22Rv1 (cell line): Measurements from ENCODE around the gene RHBDD1.

ENCODE experiments used
- CTCF ChIP-seq: fragments of 450-650 bp; IDR thresholded peaks from 2 replicates; pipeline ENCODE4 v1.5.1; 2017; ENCODE audit warnings: mild to moderate bottlenecking
- ZFX ChIP-seq: fragments of 450-650 bp; IDR thresholded peaks from 2 replicates; pipeline ENCODE4 v1.6.1; 2017; ENCODE audit warnings: antibody characterized with exemption, borderline replicate concordance

DNA sequence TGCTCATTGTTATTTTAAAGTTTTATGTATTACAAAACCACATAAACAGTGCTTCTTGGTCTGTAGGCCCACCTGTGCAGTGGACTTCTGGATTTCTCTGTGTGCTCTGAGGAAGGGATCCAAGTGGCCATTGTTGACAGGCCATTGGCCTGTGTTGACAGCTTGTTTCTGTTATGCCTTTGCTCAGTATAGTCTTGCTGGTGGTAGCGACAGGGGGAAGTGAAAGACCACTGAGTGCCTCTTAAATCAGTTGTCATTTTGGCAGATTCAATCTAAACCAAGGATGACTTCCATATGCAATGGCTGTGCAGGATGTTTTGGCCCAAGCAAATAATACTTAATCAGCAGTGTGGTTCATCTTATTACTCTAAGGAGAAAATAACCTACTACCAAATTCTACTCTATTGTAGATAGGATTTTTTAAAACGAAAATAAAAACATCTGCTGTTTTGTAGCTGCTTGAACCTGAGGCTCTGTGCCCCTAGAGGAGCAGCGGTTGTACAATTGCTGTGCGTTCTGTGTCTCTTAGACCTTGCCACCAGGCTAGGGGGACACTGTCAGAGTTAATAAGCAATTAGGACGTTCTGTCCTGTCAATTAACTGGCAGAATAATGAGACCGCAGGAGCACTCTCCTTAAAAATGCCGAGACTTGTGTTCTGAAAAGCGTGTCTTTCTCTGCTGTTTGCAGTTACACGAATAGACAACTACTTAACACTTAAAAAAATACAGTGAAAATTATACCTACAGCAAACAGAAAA lies 108.2 kb downstream of the RHBDD1 start:
- TF ChIP-seq CTCF (no peak), ZFX (no peak)
